DMS79 (cell line): ENCODE measurements around the gene IRX2.

Source experiments
- DNase-seq: peaks from one replicate; lab custom pipeline; 2025; lab: John Stamatoyannopoulos, UW

IRX2 gene

GRCh38 chr5:2755681-2756171, 4.2 kb upstream of the IRX2 start:
- DNase-seq, result no peak

GRCh38 chr5:2755076-2755680, 3.7 kb upstream of the IRX2 start:
- DNase-seq, result no peak

- DNase-seq, result no peak
Measured at GRCh38 chr5:2754581-2755075, 3.2 kb upstream of the IRX2 start.

- DNase-seq, result no peak
Measured at GRCh38 chr5:2753452-2754420, 2.3 kb upstream of the IRX2 start.

GRCh38 chr5:2752821-2753439, 1.5 kb upstream of the IRX2 start:
- DNase-seq, result no peak

GRCh38 chr5:2752059-2752820, 763 bp upstream of the IRX2 start:
- DNase-seq, result peak; percentile 21

- no peak for DNase-seq
Measured at GRCh38 chr5:2750758-2751464, 566 bp downstream of the IRX2 start.

GRCh38 chr5:2750026-2750757, 1.3 kb downstream of the IRX2 start:
- DNase-seq, result no peak

GRCh38 chr5:2749514-2750025, 1.9 kb downstream of the IRX2 start:
- DNase-seq, result no peak

- DNase-seq, result no peak
Measured at GRCh38 chr5:2748861-2749513, 2.5 kb downstream of the IRX2 start.

GRCh38 chr5:2748179-2748860, 3.2 kb downstream of the IRX2 start:
- no peak for DNase-seq

GRCh38 chr5:2747363-2748162, 3.9 kb downstream of the IRX2 start:
- DNase-seq, result no peak

- no peak for DNase-seq
Measured at GRCh38 chr5:2746561-2747032, 4.9 kb downstream of the IRX2 start.

- no peak for DNase-seq
Measured at GRCh38 chr5:2744485-2744884, 7.0 kb downstream of the IRX2 start.

- DNase-seq, result no peak
Measured at GRCh38 chr5:2742921-2743679, 8.4 kb downstream of the IRX2 start.

GRCh38 chr5:2741956-2742355, 9.5 kb downstream of the IRX2 start:
- DNase-seq, result no peak

- DNase-seq, result no peak
Measured at GRCh38 chr5:2740876-2741555, 10.5 kb downstream of the IRX2 start.
